GM12872 (cell line): ENCODE results near the gene KIRREL3.

Experiments
- TF ChIP-seq, protein P1 (sequence below): IDR thresholded peaks from 3 replicates; pipeline ENCODE4 v1.5.1; 2011; ENCODE audit warnings: low read depth, mild to moderate bottlenecking, low read length, moderate library complexity; ENCODE audit not compliant: insufficient read depth

Gene KIRREL3

DNA sequence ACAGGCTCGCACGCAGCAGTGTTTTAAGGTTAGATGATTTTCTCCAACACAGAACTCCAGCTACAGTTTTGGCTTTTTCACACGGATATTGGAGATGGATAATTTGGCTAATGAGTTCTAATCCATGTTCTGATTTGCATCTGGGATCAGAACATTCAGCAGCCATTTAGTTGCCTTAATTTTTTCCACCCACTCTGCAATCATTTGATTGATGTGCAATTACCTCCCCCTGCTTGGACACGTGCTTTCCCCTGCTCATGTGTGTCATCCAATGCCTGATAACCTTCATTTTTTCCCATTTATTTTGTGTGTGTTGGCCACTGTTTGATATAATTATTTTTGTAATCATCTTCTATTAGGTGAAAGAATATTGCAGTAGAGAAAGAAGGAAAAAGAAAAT is 387.3 kb downstream of the KIRREL3 start:
- TF ChIP-seq, protein P1, sequence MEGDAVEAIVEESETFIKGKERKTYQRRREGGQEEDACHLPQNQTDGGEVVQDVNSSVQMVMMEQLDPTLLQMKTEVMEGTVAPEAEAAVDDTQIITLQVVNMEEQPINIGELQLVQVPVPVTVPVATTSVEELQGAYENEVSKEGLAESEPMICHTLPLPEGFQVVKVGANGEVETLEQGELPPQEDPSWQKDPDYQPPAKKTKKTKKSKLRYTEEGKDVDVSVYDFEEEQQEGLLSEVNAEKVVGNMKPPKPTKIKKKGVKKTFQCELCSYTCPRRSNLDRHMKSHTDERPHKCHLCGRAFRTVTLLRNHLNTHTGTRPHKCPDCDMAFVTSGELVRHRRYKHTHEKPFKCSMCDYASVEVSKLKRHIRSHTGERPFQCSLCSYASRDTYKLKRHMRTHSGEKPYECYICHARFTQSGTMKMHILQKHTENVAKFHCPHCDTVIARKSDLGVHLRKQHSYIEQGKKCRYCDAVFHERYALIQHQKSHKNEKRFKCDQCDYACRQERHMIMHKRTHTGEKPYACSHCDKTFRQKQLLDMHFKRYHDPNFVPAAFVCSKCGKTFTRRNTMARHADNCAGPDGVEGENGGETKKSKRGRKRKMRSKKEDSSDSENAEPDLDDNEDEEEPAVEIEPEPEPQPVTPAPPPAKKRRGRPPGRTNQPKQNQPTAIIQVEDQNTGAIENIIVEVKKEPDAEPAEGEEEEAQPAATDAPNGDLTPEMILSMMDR, result no peak

DNA sequence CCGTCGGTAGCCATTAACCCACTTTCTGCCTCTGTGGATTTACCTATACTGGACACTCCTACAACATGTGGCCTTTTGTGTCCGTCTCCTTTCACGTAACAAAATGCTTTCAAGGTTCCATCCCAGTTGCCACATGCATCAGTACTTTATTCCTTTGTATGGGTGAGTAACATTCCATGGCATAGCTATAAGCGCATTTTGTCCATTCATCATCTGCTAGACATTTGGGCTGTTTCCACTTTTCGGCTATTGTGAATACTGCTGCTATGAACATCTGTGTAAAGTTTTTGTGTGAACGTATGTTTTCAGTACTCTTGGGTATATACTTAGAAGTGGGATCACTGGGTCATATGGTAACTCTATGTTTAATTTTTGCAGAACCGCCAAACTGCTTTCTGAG is 387.9 kb downstream of the KIRREL3 start:
- TF ChIP-seq, protein P1, result no peak

- TF ChIP-seq, protein P1, result no peak
Observed at GRCh38 chr11:126611438-126611837, 389.1 kb downstream of the KIRREL3 start.

DNA sequence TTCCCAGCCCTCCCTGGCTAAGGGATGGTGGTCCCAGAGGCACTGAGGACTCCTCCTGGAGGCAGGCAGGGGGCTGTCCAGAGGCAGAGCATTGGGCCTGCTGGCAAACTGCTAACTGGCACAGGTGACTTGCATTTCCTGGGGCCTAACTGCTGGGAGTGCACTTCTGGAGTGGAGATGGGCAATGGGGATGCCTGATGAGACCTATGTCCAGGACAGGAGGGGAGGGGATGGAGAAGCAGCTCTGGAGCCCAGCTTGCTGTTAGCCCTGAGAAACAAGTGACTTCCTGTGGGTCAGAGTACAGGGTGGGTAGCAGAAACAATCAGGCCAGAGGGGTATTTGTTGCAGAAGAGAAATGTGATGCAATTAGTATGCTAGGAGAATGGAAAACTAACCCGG is 391.9 kb downstream of the KIRREL3 start:
- TF ChIP-seq, protein P1, result no peak

GRCh38 chr11:126607776-126608541 is 392.6 kb downstream of the KIRREL3 start:
- TF ChIP-seq, protein P1, result no peak

DNA sequence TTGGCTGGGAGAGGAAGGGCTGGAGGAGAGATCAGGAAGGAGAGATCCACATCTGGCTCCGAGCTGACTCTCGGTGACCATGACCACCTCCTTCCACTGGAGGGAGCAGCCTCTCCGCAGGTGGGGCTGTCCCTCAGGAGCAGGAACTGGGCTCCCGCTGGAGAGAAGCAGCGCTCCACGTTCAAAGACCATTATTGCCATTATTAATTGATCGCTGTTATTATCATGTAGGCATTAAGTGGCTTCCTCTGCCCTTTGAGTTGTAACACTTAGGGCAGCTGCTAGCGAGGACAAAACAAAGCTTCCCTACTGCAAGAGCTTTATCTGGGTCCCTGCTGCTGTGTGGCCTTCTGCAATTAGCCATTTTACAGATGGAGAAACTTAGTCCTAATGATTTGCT is 393.2 kb downstream of the KIRREL3 start:
- TF ChIP-seq, protein P1, result peak; percentile 79

- TF ChIP-seq, protein P1, result no peak
Observed at GRCh38 chr11:126606484-126606883, 394.1 kb downstream of the KIRREL3 start.
